ENCODE results near the gene KRT36. TPM values are rescaled to one million over a fixed set of nuclear protein-coding genes. Genes with fewer than 3 reads are reported as not detected.
A peak's percentile ranks its signal among the peaks of the same experiment; 100 is the strongest.

KRT36 gene
- total RNA-seq, 4 donors from 2014 or later, result 0.97 TPM; not detected in 3

GRCh38 chr17:41519501-41520224, 30.0 kb upstream of the KRT36 start:
- TF ChIP-seq POLR2A (IDR thresholded peaks at IDR 0.05), result no peak
- TF ChIP-seq, protein P1, sequence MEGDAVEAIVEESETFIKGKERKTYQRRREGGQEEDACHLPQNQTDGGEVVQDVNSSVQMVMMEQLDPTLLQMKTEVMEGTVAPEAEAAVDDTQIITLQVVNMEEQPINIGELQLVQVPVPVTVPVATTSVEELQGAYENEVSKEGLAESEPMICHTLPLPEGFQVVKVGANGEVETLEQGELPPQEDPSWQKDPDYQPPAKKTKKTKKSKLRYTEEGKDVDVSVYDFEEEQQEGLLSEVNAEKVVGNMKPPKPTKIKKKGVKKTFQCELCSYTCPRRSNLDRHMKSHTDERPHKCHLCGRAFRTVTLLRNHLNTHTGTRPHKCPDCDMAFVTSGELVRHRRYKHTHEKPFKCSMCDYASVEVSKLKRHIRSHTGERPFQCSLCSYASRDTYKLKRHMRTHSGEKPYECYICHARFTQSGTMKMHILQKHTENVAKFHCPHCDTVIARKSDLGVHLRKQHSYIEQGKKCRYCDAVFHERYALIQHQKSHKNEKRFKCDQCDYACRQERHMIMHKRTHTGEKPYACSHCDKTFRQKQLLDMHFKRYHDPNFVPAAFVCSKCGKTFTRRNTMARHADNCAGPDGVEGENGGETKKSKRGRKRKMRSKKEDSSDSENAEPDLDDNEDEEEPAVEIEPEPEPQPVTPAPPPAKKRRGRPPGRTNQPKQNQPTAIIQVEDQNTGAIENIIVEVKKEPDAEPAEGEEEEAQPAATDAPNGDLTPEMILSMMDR (IDR thresholded peaks at IDR 0.05), result no peak
- no peak for DNase-seq (ENCODE audit: low spot score in 2 of 2)
- WGBS, 2 donors, result 40 to 50% methylated on average over 10 of the region's 11 CpGs
- intact Hi-C loops (cut with DNase I; ENCODE audit: low total_unique reads), result no loop called here
- no peak overlapping the region for H3K4me3 ChIP-seq (ENCODE audit: low read depth, poor library complexity, severe bottlenecking)

- WGBS, 2 donors, result 38 to 41% methylated on average over 7 to 8 of the region's 8 CpGs
- intact Hi-C loops (cut with DNase I; ENCODE audit: low total_unique reads), result no loop called here
- no peak for DNase-seq (ENCODE audit: low spot score in 2 of 2)
- TF ChIP-seq POLR2A (IDR thresholded peaks at IDR 0.05), result no peak
- TF ChIP-seq, protein P1 (IDR thresholded peaks at IDR 0.05), result no peak
- H3K4me3 ChIP-seq (ENCODE audit: low read depth, poor library complexity, severe bottlenecking), result peak within 1 kb of the TSS; percentile 30
These were observed 29.2 kb upstream of the KRT36 start, which contains the start of gene KRT15 for GRCh38 chr17:41518789-41519449. KRT15 (minus strand) TSS chr17:41518890; CDS start chr17:41518827, 63 bp downstream.

GRCh38 chr17:41518031-41518430, 28.3 kb upstream of the KRT36 start:
- peak overlapping the region; percentile 30 for H3K4me3 ChIP-seq (ENCODE audit: low read depth, poor library complexity, severe bottlenecking)
- intact Hi-C loops (cut with DNase I; ENCODE audit: low total_unique reads), result no loop called here
- TF ChIP-seq, protein P1 (IDR thresholded peaks at IDR 0.05), result no peak
- no peak for TF ChIP-seq POLR2A (IDR thresholded peaks at IDR 0.05)
- no peak for DNase-seq (ENCODE audit: low spot score in 2 of 2)
- WGBS, 2 donors, result 72 to 73% methylated on average over 3 of the region's 3 CpGs

GRCh38 chr17:41516830-41517283, 27.1 kb upstream of the KRT36 start:
- TF ChIP-seq POLR2A (IDR thresholded peaks at IDR 0.05), result no peak
- TF ChIP-seq, protein P1 (IDR thresholded peaks at IDR 0.05), result no peak
- no peak for DNase-seq (ENCODE audit: low spot score in 2 of 2)
- intact Hi-C loops (cut with DNase I; ENCODE audit: low total_unique reads), result no loop called here
- 42 to 63% methylated on average over 14 of the region's 14 CpGs for WGBS, 2 donors
- H3K4me3 ChIP-seq (ENCODE audit: low read depth, poor library complexity, severe bottlenecking), result no peak overlapping the region

DNA sequence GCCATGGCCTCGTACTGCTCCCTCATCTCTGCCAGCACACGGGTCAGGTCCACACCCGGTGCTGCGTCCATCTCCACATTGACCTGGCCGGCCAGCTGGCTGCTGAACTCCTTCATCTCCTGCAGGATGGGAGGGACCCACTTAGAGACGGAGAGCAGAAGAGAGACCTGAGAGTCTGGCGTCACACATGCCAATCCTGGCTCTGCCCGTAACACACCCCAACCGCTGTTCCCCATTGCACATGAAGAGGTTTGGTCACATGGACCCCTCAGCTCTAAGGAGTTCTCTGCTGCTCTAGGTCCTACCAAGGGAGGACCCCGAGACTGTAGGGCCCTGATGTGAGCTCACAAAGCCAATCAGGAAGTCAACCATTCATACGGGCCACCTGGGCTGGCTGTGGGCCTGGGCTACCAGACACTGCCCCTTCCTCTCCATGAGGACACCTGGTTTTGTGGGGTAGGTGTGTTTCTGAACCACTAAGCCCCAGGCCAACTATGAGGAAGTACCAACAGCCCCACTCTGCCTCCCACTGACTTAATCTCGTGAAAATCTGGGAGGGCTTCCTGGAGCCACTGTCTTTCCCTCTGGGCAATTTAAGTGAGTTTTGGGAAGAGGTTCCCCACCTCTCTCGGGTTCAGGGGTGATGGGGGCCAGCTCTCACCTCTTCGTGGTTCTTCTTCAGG, 26.6 kb upstream of the KRT36 start:
- H3K4me3 ChIP-seq (ENCODE audit: low read depth, poor library complexity, severe bottlenecking), result no peak overlapping the region
- intact Hi-C loops (cut with DNase I; ENCODE audit: low total_unique reads), result no loop called here
- TF ChIP-seq POLR2A (IDR thresholded peaks at IDR 0.05), result no peak
- no peak for DNase-seq (ENCODE audit: low spot score in 2 of 2)
- WGBS, 2 donors, result 65 to 78% methylated on average over 13 to 14 of the region's 14 CpGs

DNA sequence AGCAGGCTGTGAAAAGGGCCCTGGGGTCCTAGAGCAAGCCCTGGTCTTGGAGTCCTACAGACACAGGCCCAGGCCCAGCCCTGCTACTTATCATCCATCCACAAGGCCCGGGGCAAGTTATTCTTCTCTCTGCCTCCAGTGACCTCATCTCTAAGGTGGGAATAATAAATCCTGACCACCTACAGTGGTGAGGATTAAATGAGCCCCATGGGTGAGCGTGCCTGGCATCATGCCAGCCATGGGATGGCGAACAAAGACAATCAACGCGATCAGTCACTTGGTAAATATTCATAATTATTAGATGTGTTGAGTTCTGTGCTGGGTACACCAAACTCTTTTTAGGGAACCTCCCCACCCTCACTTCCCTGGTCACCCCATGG, 23.4 kb upstream of the KRT36 start:
- intact Hi-C loops (cut with DNase I; ENCODE audit: low total_unique reads), result no loop called here
- 46 to 49% methylated on average over 5 of the region's 5 CpGs for WGBS, 2 donors
- no peak overlapping the region for H3K4me3 ChIP-seq (ENCODE audit: low read depth, poor library complexity, severe bottlenecking)
- TF ChIP-seq, protein P1 (IDR thresholded peaks at IDR 0.05), result no peak
- no peak for TF ChIP-seq POLR2A (IDR thresholded peaks at IDR 0.05)
- no peak for DNase-seq (ENCODE audit: low spot score in 2 of 2)
